ENCODE results near the gene PPP1CB.
"Not testable (repeated sequence)": the region's sequence is repeated elsewhere in the genome, so short reads cannot be mapped to it uniquely, and the experiment has no call there.

Gene PPP1CB

DNA sequence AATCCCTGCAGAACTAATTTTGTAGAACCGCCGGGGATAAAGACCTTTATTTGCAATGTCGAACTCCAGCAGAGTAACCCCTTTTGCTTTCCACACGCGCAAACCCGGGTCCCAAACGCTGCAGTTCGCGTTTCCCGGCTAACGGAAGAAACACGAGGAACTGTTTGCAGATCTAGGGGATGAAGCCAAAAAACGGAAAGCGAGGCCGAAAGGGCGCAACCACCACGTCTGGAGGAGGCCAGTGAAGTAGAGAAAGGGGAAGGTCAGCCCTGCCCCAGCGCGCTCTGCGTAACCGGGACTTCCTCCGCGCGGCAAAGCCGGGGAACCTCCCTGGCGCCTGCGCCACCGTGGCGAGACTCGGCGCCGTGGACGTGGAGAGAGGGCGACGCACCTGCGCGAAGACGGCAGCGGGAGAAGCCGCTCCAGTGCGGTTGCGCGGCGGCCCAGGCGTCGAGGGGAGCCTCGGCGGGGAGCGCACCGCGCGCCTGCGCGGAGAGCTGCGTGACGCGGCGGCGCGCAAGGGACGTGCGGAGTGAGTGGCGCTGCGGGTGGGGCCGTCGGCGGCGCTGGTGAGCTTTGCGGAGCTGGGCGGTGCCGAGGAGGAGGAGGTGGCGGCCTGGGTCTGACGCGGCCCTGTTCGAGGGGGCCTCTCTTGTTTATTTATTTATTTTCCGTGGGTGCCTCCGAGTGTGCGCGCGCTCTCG is at the start of gene PPP1CB:
Gene PPP1CB, plus strand, starts transcription at position 579 of the 704 bp plus-strand sequence. CDS start 295 bp downstream, outside the sequence.
- DNase-seq (ENCODE audit: low read depth, low spot score), result peak; percentile 90

DNA sequence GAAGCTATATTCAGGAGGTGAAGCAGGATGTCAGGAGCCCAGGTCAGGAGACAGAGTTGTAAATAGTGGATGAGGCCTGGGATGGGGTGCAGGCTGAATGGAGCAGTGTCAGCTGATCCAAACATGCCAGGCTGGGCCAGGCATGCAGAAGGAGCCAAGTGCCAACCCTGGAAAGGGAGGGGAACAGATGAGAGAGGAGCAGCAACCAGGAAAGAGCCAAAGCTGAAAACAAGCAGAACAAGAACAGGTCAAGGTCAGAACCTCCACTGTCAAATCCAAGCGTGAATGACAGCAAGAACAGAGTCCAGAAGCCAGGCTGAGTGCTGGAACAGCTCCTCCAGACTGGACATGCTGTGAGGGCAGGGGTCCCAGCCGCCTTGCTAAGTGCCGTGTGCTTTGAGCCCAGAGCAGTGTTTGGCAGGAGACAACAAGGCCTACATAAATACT is 49.2 kb upstream of the PPP1CB start:
- DNase-seq (ENCODE audit: low read depth, low spot score), result no peak

DNA sequence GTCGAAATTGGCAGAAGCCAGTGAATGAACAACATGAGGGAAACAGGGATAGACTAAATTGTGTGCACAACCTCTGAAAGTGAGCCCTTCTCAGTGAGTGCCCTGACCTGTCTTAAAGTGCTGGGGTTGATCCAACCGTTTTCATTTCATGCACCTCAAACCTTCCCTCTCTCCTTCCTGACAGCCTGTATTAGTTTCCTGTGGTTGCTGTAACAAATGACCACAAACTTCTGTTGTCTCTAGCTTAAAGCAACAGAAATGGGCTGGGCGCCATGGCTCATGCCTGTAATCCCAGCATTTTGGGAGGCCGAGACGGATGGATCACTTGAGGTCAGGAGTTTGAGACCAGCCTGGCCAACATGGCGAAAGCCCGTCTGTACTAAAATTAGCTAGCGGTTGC is 48.8 kb upstream of the PPP1CB start:
- no peak for DNase-seq (ENCODE audit: low read depth, low spot score)

DNA sequence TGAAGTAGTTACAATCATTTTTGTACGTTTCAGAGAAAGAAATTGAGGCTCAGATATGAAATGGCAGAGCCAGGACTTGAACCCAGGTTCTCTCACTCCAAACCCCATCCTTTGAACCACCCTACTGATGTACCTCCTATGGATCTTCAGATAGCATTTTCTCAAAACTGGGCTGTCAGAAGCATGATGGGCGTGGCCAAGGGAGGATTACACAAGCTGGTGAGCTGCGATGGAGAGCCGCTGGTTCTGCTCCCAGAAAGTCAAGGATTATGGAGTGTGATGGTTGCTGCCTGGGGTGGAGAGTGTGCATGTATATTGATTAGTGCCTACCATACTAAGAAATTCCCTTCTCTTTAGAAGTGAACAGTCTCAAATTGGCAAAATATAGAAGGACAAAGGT is 47.0 kb upstream of the PPP1CB start:
- DNase-seq (ENCODE audit: low read depth, low spot score), result no peak

DNA sequence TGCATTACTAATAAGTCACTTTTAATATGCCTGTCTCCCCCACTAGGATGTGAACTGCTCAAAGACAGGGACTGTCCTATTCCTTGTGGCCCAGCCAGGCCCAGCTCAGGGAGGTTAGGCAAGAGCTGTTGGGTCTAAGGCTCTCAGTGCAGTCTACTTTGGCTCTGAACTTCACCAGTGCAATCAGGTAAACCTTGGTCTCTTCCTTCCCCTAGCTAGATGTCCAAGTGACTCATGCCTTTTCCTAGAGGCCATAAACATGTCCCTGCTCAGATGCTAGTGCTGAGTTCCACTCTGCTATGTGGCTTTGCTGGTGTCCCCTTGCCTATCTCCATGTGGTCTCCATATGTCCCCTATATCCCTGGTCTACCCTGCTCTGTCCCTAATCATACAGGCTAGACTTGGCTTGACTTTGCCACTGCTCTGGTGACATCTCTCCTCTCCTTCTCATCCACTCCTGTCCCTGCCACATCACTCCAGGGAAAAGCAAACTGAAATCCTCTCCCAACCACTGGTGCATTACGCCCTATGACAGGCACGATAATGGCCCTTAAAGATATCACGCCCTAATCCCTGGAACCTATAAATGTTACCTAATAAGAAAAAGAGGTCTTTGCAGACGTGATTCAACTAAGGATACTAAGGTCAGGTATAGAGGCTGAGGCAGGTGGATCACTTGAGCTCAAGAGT is 45.7 kb upstream of the PPP1CB start:
- DNase-seq (ENCODE audit: low read depth, low spot score), result no peak

DNA sequence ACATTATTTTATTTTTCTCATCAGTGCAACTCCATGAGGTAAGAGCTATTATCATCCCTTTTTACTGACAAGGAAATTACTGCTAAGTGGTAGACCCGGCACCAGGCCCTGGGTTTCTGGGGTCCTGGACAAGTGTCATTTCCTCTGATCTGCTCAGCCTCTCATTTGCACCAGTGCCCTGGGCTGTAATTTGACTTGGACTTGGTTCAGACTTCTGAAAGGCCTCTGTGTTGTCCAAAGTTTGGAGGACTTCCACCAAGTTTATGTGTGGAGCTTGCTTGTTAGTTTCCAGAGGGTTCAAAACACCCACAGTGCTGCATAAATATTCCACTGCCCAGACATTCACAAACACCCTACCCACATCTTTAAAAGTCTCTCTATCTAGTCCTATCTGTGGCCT is 44.0 kb upstream of the PPP1CB start:
- no peak for DNase-seq (ENCODE audit: low read depth, low spot score)

DNA sequence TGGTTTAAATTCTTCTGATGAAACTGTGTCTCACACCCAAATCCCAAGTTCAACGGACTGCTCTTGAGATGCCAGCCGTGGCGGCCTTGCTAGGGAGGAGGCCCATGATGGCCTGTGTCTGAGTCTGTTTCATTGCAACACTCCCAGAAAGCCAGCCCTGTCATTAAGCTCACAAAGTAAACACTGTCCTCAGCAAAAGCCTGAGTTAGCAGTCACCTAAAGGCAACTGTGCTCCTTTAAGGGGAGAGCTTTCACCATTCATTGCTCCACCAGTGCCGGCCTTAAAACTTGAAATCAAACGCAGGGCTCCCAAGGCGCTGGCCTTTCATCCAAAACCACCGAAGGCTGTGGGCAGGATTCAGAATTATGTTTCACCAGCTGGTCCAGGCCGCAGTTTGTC is 42.5 kb upstream of the PPP1CB start:
- no peak for DNase-seq (ENCODE audit: low read depth, low spot score)

DNA sequence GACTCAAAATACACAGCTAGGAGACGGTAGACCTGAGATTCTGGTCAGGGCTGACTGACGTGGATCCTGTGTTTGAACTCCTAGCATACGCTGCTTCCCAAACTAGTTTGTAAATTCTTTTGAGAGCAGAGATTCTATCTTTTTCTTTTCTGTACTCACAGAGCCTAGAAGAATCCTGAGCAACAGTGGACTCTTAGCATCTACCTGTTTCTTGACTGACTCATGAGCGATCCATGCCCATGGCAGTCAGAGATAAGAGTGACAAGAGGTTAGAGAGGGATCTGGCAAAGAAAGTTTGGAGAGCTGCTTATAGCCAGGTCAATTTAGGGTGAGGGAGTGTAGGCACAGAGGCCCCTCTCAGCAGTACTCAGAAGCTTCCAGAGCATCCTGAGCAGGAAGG is 41.1 kb upstream of the PPP1CB start:
- no peak for DNase-seq (ENCODE audit: low read depth, low spot score)

DNA sequence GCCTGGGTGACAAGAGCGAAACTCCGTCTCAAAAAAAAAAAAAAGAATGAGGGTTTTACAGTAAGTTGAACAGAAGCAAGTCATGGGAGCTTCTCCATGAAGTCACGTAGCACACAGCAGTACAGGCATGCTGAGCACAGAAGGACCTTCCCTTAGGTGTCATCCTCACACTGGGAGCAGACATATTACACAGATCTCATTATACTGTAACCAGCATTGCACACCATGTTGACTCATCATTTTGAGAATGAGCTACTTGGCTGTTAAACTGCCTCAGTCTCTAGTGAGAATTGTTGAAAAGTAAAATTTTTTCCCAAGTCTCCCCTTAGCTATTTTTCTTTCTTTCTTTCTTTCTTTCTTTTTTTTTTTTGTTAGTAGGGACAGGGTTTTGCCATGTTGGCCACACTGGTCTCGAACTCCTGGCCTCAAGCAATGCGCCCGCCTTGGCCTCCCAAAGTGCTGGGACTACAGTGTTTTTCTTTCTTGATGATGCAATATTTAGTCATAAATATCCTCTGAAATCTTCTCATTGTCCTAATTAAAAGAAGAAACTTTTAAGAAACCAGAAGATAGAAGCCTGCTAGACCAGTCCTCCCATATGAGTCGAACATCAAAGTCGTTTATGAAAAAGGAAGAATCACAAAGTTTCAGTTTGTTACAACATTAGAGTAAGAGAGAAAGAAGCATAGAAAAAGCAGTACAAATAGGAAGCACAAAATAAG is 37.9 kb upstream of the PPP1CB start:
- DNase-seq (ENCODE audit: low read depth, low spot score), result no peak

DNA sequence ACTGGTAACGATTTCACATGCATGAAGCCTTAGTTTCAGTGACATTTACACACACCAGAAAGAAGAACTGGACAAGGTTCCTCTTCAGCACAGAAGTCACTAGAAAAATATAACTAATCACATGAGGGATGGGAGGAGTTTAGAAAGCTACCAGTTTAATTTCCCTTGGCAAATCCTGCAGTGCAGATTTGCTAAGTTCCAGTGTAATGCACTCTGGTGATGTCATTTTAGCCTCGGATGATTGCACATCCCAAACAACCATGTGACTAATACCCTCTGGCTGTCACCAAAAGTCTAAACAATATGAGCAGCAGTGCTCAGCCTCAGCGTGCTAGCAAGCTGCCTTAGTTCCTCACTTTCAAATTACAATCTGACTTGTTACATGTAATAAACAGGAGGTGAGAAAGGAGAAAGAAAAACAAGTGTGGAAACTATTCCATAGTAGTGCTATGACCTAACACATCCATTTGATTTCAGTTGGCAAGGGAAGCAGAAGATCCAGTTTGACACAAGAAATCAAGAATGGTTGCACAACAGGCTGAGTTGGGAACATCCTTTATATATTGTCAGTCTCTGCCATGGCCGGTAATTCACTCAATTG is 35.3 kb upstream of the PPP1CB start:
- DNase-seq (ENCODE audit: low read depth, low spot score), result no peak

DNA sequence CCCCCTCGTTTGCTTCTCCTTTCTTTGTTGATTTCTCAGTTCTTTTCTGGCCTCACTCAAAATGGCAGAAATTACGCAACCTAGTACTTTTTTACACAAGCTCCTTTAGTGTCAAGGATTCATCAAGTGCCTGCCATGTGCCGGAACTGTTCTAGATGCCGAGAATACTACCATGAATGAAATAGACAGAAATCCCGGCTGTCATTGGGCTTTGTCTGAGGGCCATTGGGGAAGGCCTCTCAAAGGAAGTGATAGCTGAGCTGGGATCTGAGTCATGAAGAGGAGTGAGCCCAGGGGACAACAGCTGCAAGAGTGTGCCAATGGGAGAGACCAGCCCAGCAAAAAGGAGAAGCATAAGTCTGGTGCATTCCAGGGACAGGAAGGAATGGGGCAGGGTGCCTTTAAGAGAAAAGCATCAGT is 34.3 kb upstream of the PPP1CB start:
- DNase-seq (ENCODE audit: low read depth, low spot score), result no peak

DNA sequence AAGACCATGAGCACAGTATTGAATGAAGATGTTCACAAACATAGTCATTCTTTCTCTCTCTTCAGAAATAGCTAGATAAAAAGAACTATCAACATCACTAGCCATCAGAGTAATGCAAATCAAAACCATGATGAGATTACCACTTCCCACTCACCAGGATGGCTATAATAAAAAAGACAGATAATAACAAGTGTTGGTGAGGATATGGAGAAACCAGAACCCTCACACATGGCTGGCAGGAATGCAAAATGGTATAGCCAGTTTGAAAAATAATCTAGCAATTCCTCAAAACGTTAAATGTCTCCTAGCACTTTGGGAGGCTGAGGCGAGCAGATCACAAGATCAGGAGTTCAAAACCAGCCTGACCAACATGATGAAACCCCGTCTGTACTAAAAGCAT is 31.3 kb upstream of the PPP1CB start:
- DNase-seq (ENCODE audit: low read depth, low spot score), result no peak

DNA sequence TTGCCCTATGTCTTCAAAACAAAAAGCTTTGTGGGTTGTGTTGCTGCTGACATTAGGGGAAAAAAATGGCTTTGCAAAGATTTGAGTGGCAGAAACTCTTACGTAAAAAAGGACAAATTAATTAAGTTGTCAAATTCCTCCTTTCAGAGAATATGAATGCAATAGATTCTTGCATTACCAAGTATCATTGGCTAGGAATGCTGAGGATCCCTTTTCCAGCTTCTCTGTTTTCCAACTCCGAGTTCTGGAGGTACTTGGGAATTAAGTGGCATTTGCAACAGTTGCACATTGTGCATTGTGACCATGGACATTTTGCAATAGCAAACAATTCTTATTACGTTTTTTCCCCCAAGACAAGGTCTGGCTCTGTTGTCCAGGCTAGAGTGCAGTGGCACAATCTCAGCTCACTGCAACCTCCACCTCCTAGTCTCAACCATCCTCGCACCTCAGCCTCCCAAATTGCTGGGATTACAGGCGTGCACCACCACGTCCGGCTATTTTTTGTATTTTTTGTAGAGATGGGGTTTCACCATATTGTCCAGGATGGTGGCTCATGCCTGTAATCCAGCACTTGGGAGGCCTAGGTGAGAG is 29.9 kb upstream of the PPP1CB start:
- DNase-seq (ENCODE audit: low read depth, low spot score), result no peak

DNA sequence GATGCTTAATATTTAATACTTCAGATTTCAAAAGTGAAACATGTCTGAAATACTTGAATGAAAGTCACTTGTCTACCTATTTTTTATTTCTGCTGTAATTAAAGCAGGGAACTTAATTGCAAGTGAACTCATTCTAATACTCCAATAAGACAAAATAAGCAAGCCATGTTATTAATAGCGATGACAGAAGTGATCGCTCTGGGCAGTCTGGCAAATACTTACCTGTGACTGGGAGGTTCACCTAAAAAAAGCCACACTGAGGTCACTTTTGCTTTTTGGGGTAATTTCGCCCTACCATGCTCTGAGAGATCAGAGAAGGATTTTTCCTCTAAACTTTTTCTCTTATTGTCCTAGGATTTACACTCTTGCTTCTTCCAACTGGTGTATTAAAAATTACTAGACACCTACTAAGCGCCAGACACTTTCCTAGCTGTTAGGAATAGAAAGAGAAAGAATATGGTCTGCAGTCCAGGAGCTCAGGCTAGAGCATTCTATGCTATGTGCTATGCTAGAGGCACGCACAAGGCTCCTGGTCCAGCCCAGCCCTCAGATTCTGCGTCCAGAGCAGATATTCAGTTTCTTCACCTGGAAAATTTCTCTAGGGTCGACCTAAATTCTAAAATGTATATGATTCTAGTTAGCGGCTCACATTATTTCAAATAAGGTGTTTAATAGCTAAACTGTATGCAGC is 26.5 kb upstream of the PPP1CB start:
- DNase-seq (ENCODE audit: low read depth, low spot score), result no peak

DNA sequence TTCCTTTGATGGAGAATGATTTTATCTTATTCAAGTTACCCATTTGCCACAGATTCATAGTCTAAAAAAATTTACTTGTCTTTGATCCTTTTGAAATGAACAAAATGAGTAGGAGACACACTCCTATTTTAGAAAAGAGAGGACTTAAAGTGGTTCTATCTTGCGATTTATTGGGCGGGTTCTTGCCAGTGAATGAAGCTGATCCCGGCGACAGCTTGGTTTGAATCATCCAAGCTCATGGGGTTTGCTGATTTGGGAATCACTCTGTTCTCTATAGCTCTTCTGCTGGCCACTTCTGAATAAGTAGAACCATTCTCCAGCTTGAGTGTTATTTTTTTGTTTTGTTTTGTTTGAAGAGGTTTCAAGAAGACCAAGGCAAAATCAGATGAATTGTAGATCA is 25.5 kb upstream of the PPP1CB start:
- no peak for DNase-seq (ENCODE audit: low read depth, low spot score)

DNA sequence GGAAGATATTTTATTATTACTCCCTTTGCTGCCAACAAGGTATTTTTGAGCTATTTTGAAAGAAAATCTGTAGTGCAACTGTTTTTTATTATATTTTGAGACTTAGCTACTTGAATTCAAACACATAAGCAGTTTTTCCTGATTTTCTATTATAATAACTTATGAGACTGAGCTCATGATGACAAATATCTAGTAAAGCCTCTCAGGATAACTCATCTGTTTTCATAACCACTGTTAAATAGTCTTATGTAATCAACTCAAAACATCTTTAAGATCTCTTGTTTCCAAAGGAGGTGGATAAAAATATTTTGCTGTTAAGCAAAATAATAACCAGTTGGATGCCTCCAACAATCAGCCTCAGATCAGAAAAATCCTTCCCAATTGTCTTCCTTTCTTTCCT is 21.9 kb upstream of the PPP1CB start:
- DNase-seq (ENCODE audit: low read depth, low spot score), result no peak

DNA sequence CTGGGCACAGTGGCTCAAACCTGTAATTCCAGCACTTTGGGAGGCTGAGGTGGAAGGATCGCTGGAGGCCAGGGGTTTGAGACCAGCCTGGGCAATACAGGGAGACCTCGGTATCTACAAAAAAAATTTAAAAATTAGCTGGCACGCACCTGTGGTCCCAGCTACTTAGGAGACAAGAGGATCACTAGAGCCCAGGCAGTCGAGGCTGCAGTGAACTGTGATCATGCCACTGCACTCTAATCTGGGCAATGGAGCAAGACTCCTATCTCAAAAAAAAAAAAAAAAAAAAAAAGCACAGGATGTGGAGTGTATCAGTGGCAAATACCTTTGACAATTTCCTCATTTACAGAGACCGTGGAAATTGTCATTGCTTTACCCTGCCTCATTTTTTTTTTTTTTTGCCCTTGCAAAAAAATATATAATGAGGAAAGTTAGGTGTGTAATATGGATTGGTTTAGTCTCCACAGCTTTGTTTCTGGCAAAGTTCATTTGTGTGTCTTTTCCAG is 20.9 kb upstream of the PPP1CB start:
- DNase-seq (ENCODE audit: low read depth, low spot score), result no peak

DNA sequence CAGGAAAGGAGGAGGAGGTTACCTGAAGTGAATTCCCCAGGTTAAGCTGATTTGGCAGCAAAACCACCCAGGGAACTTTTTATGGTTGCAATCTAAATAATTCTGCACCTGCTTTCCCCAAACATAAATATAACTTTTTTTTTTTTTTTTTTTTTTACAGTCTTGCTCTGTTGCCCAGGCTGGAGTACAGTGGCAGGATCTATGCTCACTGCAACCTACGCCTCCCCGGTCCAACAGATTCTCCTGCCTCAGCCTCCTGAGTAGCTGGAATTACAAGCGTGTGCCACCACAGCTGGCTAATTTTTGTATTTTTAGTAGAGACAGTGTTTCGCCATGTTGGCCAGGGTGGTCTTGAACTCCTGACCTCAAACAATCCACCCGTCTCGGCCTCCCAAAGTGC is 16.1 kb upstream of the PPP1CB start:
- DNase-seq (ENCODE audit: low read depth, low spot score), result no peak

DNA sequence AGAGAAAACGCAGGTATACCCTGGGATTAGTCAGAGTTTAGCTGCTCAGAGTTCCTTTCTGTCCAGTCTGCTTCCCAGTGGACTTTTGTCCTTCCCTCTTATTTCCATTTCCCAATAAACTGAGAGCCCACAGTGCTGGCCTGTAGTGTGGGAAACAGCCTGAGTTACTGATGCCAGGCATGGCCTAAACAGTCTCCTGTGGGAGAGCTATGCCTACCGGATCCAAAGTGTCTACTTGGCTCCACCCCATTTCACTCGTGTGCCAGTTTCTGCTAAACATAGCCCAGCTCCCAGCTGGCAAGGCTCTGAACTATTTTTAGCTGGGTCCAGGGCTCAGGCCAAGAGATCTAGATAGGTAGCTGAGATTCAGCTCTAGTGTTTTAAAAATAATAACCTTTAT is 15.6 kb upstream of the PPP1CB start:
- no peak for DNase-seq (ENCODE audit: low read depth, low spot score)

DNA sequence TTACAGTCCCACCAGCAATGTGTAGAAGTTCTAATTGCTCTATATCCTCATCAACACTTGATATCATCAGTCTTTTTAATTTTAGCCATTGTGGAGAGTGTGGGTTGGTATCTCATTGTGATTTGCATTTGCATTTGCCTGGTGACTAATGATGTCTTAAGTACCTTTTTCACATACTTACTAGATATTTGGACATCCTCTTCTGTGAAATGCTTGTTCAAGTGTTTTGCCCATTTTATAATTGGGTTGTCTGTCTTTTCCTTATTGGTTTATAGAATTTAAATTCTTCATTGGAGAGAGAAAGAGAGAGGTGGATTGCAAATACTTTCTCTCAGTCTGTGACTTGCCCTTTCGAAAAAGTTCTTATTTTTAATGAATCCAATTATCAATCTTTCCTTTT is 14.0 kb upstream of the PPP1CB start:
- no peak for DNase-seq (ENCODE audit: low read depth, low spot score)

DNA sequence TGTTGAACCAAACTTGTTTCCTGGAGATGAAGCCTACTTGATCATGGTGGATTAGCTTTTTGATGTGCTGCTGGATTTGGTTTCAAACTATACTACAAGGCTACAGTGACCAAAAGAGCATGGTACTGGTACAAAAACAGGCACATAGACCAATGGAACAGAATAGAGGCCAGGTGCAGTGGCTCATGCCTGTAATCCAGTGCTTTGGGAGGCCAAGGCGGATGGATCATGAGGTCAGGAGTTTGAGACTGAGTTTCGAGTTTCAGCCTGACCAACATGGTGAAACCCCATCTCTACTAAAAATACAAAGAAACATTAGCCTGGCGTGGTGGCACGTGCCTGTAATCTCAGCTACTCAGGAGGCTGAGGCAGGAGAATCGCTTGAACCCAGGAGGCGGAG is 9.0 kb upstream of the PPP1CB start:
- DNase-seq (ENCODE audit: low read depth, low spot score), result not testable (repeated sequence)
